HL-60 (cell line): ENCODE data around the gene SFI1.

ENCODE experiments used
- DNase-seq, 2 experiments: peaks; one replicate each; pipeline ENCODE4 v3.0.0-alpha.2; 2010 to 2020; ENCODE audit warnings: low read depth in 1 of 2, low spot score in 1 of 2
- H3K27ac ChIP-seq: fragments of 250-450 bp; sonication (Bioruptor Pico); replicated peaks from 2 replicates; pipeline ENCODE4 v1.5.1; 2020; ENCODE audit warnings: mild to moderate bottlenecking, moderate library complexity
- H3K27me3 ChIP-seq: fragments of 250-450 bp; sonication (Bioruptor Pico); 2 replicates; pipeline ENCODE4 v1.5.1; 2021; ENCODE audit warnings: mild to moderate bottlenecking, moderate library complexity; ENCODE audit not compliant: insufficient read depth, poor library complexity, severe bottlenecking
- H3K4me3 ChIP-seq: replicated peaks from 2 replicates; pipeline ENCODE4 v1.5.1; 2011; ENCODE audit warnings: mild to moderate bottlenecking, control low read depth, low read length; ENCODE audit not compliant: insufficient read depth
- GABPA ChIP-seq: IDR thresholded peaks from 2 replicates; pipeline ENCODE4 v1.6.1; 2012; ENCODE audit warnings: low read depth
- POLR2AphosphoS5 ChIP-seq: IDR thresholded peaks from 2 replicates; pipeline ENCODE4 v1.6.1; 2012; ENCODE audit warnings: low read depth
- SPI1 ChIP-seq: IDR thresholded peaks from 2 replicates; pipeline ENCODE4 v1.6.1; 2012; ENCODE audit warnings: low read depth, mild to moderate bottlenecking, borderline replicate concordance
- TF ChIP-seq, protein P1 (sequence below): IDR thresholded peaks from 2 replicates; pipeline ENCODE4 v1.6.1; 2012; ENCODE audit warnings: low read depth; ENCODE audit not compliant: insufficient replicate concordance
- TF ChIP-seq, protein P2 (sequence below): IDR thresholded peaks from one replicate; pipeline ENCODE4 v1.5.1; 2011; ENCODE audit warnings: low read length, control low read depth, inconsistent platforms; ENCODE audit not compliant: insufficient read depth

Gene SFI1

DNA sequence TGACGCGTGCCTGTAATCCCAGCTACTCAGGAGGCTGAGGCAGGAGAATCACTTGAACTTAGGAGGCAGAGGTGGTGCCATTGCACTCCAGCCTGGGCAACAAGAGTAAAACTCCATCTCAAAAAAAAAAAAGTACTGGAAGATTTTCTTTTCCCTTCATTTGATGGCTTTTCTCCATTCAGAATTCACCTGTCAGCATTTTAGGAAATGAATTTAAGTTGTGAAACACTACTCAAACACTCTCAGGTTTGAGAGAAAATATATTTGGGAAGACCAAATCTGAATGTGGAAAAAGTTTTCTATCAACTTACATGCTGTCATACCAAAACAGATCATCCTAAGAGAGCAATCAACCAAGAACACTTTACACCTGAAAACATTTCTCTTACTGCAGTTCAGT, 9.4 kb upstream of the SFI1 start:
- no peak overlapping the region for H3K27ac ChIP-seq
- H3K4me3 ChIP-seq, result no peak overlapping the region
- TF ChIP-seq GABPA, result no peak
- TF ChIP-seq, protein P1, sequence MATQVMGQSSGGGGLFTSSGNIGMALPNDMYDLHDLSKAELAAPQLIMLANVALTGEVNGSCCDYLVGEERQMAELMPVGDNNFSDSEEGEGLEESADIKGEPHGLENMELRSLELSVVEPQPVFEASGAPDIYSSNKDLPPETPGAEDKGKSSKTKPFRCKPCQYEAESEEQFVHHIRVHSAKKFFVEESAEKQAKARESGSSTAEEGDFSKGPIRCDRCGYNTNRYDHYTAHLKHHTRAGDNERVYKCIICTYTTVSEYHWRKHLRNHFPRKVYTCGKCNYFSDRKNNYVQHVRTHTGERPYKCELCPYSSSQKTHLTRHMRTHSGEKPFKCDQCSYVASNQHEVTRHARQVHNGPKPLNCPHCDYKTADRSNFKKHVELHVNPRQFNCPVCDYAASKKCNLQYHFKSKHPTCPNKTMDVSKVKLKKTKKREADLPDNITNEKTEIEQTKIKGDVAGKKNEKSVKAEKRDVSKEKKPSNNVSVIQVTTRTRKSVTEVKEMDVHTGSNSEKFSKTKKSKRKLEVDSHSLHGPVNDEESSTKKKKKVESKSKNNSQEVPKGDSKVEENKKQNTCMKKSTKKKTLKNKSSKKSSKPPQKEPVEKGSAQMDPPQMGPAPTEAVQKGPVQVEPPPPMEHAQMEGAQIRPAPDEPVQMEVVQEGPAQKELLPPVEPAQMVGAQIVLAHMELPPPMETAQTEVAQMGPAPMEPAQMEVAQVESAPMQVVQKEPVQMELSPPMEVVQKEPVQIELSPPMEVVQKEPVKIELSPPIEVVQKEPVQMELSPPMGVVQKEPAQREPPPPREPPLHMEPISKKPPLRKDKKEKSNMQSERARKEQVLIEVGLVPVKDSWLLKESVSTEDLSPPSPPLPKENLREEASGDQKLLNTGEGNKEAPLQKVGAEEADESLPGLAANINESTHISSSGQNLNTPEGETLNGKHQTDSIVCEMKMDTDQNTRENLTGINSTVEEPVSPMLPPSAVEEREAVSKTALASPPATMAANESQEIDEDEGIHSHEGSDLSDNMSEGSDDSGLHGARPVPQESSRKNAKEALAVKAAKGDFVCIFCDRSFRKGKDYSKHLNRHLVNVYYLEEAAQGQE, result no peak
- TF ChIP-seq, protein P2, sequence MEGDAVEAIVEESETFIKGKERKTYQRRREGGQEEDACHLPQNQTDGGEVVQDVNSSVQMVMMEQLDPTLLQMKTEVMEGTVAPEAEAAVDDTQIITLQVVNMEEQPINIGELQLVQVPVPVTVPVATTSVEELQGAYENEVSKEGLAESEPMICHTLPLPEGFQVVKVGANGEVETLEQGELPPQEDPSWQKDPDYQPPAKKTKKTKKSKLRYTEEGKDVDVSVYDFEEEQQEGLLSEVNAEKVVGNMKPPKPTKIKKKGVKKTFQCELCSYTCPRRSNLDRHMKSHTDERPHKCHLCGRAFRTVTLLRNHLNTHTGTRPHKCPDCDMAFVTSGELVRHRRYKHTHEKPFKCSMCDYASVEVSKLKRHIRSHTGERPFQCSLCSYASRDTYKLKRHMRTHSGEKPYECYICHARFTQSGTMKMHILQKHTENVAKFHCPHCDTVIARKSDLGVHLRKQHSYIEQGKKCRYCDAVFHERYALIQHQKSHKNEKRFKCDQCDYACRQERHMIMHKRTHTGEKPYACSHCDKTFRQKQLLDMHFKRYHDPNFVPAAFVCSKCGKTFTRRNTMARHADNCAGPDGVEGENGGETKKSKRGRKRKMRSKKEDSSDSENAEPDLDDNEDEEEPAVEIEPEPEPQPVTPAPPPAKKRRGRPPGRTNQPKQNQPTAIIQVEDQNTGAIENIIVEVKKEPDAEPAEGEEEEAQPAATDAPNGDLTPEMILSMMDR, result no peak
- TF ChIP-seq SPI1, result no peak
- TF ChIP-seq POLR2AphosphoS5, result no peak
- H3K27me3 ChIP-seq, result no peaks in the 10 kb centered on the region
- DNase-seq, result no peak

DNA sequence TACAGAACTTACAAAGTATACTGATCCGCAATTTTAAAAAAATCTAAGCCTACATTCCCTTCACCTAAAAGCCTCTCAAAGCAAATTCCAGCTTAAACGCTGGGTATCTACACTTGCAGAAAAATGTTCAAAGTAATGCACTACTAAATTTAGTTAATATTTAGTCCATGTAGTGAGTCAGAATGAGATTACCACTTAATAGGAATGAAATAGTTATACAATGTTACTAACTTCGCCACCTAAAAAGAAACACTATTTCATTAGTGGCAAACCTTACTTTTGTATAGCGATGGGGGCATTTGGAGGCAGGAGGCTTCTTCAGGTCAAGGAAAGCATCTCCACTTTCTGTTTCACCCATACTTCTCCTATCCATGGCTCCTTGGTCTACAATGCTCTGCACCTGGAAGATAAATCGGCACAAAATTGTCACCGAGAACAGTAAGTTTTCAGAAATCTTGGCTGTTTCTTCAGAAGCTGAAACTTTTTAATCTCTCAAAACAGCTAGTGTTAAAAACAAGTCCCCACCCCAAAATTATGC, 7.9 kb upstream of the SFI1 start:
- peak overlapping the region; percentile 87 for H3K4me3 ChIP-seq
- no peak for TF ChIP-seq SPI1
- TF ChIP-seq, protein P2, result no peak
- TF ChIP-seq, protein P1, result no peak
- TF ChIP-seq GABPA, result no peak
- TF ChIP-seq POLR2AphosphoS5, result no peak
- no peak for DNase-seq
- H3K27me3 ChIP-seq, result no peaks in the 10 kb centered on the region
- peak overlapping the region; percentile 80 for H3K27ac ChIP-seq

DNA sequence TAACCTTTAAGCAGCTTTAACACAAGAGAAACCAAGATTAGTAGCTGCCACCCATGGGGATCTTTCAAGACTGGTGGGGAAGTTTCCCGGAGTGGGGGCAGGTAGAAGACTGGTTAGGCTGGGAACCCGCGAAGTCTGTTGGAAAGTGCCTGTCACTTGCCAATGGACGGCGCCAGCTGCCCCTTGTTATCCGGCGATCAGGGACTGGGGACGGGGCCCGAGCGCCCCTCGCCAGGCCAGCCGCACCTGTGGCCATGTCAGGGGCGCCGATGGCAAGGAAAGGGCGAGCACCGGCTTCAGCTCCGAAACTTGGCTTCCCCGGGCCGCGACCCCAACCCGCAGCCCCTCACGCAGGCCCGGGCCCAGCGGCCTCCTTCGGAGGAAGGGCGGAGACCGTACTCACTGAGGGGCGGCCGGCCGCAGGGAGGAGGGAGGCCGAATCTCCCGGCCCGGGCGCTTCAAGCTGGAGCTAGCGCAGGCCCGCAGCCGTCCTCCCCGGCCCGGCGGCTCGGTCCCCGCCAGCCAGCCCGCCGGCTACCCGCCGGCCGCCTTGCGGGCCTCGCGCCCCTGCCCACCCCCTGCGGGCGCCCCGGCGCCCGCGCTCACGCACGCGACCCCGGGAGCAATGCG, 7.2 kb upstream of the SFI1 start:
- no peaks in the 10 kb centered on the region for H3K27me3 ChIP-seq
- peak overlapping the region; percentile 80 for H3K27ac ChIP-seq
- TF ChIP-seq, protein P1, result no peak
- no peak for TF ChIP-seq SPI1
- TF ChIP-seq GABPA, result no peak
- TF ChIP-seq, protein P2, result no peak
- no peak for TF ChIP-seq POLR2AphosphoS5
- peak in 1 of 2 experiments; percentile 21 for DNase-seq
- H3K4me3 ChIP-seq, result peak overlapping the region; percentile 87
